ENCODE measurements around the gene TRNT1.

The TRNT1 gene

DNA sequence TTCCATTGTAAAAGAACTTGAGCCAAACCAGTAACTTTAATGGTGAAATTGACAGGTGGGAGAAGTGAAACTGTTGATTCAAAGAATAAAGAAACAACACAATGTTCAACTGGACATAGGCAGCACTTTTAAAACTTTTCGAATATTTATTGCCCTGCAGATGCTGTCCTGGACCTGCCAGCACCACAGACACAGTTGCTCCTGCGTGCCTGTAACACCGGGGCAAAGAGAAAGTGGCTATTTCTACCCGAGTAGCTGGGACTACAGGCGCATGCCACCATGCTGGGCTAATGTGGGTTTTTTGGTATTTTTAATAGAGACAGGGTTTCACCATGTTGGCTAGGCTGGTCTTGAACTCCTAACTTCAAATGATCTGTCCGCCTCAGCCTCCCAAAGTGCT is 24.0 kb upstream of the TRNT1 start:
- H3K9me3 ChIP-seq (ENCODE audit: low read length): no peaks in the 10 kb centered on the region
- no peak overlapping the region for H2AFZ ChIP-seq (ENCODE audit: low read depth, low read length)
- no peaks in the 10 kb centered on the region for H3K4me1 ChIP-seq (ENCODE audit: insufficient read depth, low read length)
- peaks cover 4% of the 10 kb centered on the region for H3K27me3 ChIP-seq (ENCODE audit: insufficient read depth, low read length)
- no peaks in the 10 kb centered on the region for H3K36me3 ChIP-seq (ENCODE audit: insufficient read depth, low read length)
- H3K4me3 ChIP-seq (ENCODE audit: low read length): no peak overlapping the region

DNA sequence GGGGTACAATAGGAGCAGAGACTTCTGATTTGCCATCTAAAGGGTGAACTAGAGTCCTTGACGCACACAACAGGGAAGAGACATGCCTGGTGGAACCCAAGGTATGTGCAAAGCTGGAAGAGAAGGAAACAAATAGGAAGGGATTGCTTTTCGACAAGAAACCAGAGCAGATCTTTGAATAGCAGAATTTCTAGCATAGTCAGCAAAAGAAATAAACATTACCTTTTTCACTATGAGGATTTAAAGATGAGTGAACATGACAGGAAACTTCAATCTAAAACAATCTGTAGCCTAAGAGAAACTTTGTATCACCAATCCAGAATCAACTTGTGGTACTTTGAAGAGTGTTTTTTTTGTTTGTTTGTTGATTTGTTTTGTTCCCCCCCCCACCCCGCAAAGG is 21.5 kb upstream of the TRNT1 start:
- H3K27me3 ChIP-seq (ENCODE audit: insufficient read depth, low read length): peaks cover 6% of the 10 kb centered on the region
- no peaks in the 10 kb centered on the region for H3K36me3 ChIP-seq (ENCODE audit: insufficient read depth, low read length)
- no peaks in the 10 kb centered on the region for H3K4me1 ChIP-seq (ENCODE audit: insufficient read depth, low read length)
- no peak overlapping the region for H2AFZ ChIP-seq (ENCODE audit: low read depth, low read length)
- no peaks in the 10 kb centered on the region for H3K9me3 ChIP-seq (ENCODE audit: low read length)
- H3K4me3 ChIP-seq (ENCODE audit: low read length): no peak overlapping the region

DNA sequence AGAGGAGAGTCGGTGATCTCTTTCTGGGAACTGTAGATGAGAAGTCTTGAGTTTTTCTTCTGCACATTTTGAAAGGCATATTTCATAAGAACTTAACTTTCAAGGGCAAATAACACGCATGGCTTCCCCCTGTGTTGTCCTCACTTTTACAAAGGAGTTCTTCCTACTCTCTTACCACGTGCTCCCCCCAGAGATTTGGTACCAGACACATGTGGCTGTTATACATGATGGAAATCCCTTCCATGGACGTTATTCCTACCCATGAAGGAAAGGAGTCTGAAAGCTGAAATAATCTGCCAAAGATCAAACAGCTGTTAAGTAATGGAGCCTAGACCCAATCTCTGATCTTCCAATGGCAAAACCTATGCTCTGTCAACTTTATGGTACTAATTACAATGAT is 20.9 kb upstream of the TRNT1 start:
- Histone ChIP-seq H3K27me3 (ENCODE audit: insufficient read depth, low read length) (peaks cover 6% of the 10 kb centered on the region), H2AFZ (ENCODE audit: low read depth, low read length) (no peak overlapping the region), H3K4me1 (ENCODE audit: insufficient read depth, low read length) (no peaks in the 10 kb centered on the region), H3K4me3 (ENCODE audit: low read length) (no peak overlapping the region), H3K9me3 (ENCODE audit: low read length) (no peaks in the 10 kb centered on the region), H3K36me3 (ENCODE audit: insufficient read depth, low read length) (no peaks in the 10 kb centered on the region)

DNA sequence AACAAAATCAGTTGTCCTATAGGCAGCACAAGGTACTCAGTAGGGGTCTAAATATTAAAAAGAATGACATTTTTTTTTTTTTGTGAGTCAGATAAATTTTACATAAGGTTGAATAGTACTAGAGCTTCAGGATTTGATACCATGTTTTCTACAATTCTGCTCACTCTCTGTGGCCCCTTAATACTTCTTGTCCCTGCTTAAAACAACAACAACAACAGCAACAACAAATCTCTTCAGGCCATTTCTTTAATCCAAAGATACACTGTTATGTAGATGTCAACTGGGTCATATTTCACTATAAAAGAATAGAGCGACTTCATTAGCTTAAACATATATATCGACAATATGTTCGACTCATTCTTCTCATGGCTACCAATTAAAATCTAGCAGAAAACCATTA is 19.6 kb upstream of the TRNT1 start:
- Histone ChIP-seq H3K4me3 (ENCODE audit: low read length) (no peak overlapping the region), H3K27me3 (ENCODE audit: insufficient read depth, low read length) (peaks cover 3% of the 10 kb centered on the region), H3K36me3 (ENCODE audit: insufficient read depth, low read length) (no peaks in the 10 kb centered on the region), H3K4me1 (ENCODE audit: insufficient read depth, low read length) (no peaks in the 10 kb centered on the region), H2AFZ (ENCODE audit: low read depth, low read length) (no peak overlapping the region), H3K9me3 (ENCODE audit: low read length) (no peaks in the 10 kb centered on the region)

DNA sequence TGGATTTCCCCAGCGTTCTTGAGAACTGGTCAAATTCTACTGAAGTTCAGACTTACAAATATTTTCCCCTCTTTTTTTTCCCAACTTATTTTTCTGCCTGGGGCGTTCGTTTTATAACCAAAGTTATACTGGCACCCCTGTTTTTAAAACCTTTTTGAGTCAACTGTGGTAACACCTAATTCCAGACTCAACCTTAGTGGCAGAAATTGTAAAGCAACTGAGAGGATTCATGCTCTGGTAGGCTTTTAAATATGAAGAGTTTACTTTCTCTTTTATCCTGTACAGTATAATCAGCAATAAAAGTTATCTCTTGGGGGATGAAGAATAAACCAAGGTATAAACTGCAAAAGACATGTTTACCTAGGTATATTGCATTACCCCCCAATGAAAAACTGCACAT is 18.9 kb upstream of the TRNT1 start:
- Histone ChIP-seq H3K4me1 (ENCODE audit: insufficient read depth, low read length) (no peaks in the 10 kb centered on the region), H3K36me3 (ENCODE audit: insufficient read depth, low read length) (no peaks in the 10 kb centered on the region), H3K4me3 (ENCODE audit: low read length) (no peak overlapping the region), H2AFZ (ENCODE audit: low read depth, low read length) (no peak overlapping the region), H3K9me3 (ENCODE audit: low read length) (no peaks in the 10 kb centered on the region), H3K27me3 (ENCODE audit: insufficient read depth, low read length) (peaks cover 2% of the 10 kb centered on the region)

DNA sequence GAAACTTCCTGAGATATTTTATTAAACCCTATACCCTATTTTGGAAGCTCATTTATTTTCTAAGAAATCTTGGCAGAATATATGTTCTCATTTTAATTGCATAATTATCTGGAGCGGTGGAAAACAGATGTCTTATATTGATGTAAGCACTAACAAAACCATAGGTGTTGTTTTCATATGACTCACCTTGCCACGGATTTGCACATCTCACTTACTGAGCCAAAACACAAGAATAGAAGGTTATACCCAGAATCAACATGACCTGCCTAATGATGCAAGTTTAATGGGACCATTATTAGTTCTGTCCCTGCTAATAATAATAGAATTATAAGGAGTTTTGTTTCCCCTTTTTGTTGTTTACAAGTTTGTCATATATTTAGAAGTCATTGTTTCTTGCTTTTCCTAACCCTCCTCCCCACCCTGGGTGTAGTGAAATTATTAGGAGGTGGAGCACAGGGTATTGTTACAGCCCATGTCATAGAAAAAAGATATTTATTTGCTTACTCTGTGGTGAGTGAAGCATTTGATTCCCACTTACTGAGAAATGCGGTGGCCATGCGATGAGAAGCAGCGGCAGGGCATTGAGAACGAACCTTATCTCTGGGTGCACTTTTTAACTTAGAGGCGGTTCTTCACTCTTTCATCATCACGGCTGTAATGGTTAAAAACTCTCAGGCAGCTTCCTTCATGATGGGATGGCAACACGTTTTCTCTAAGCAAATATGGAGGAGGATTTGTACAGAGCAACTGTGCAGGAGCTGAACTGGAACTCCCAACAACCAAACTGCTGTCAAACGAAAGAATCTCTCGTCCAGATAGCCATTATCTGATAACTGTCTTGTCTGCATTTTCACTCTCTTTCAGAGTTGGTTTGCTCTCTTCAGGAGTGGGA is 17.1 kb upstream of the TRNT1 start:
- Histone ChIP-seq H3K27me3 (ENCODE audit: insufficient read depth, low read length) (peaks cover 2% of the 10 kb centered on the region), H3K36me3 (ENCODE audit: insufficient read depth, low read length) (no peaks in the 10 kb centered on the region), H2AFZ (ENCODE audit: low read depth, low read length) (no peak overlapping the region), H3K4me3 (ENCODE audit: low read length) (no peak overlapping the region), H3K4me1 (ENCODE audit: insufficient read depth, low read length) (no peaks in the 10 kb centered on the region), H3K9me3 (ENCODE audit: low read length) (no peaks in the 10 kb centered on the region)

DNA sequence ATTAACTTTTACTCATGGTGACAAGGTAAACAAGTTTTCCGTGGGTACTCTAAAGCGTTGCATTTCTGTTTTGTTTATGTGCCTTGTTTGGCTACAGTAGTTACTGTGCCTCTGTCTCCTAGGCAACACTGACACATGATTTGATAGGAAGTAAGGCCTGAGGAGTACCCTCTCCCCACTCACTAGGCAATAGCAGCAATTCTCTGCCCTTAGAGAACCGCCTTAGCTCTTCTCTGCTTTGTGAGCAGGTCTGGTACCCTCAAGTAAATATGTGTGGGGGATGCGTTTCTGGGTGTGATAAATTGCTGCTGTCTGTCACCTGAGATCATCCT is 16.5 kb upstream of the TRNT1 start, which contains the start of gene IL5RA:
Gene IL5RA, minus strand, starts transcription at position 76 of the 332 bp plus-strand sequence. CDS start 5,390 bp downstream, outside the sequence.
- H3K4me1 ChIP-seq (ENCODE audit: insufficient read depth, low read length): no peaks in the 10 kb centered on the region
- H3K4me3 ChIP-seq (ENCODE audit: low read length): no peak within 1 kb of the TSS
- H3K9me3 ChIP-seq (ENCODE audit: low read length): no peaks in the 10 kb centered on the region
- H3K27me3 ChIP-seq (ENCODE audit: insufficient read depth, low read length): peaks cover 2% of the 10 kb centered on the region
- no peaks in the 10 kb centered on the region for H3K36me3 ChIP-seq (ENCODE audit: insufficient read depth, low read length)
- no peak within 1 kb of the TSS for H2AFZ ChIP-seq (ENCODE audit: low read depth, low read length)

DNA sequence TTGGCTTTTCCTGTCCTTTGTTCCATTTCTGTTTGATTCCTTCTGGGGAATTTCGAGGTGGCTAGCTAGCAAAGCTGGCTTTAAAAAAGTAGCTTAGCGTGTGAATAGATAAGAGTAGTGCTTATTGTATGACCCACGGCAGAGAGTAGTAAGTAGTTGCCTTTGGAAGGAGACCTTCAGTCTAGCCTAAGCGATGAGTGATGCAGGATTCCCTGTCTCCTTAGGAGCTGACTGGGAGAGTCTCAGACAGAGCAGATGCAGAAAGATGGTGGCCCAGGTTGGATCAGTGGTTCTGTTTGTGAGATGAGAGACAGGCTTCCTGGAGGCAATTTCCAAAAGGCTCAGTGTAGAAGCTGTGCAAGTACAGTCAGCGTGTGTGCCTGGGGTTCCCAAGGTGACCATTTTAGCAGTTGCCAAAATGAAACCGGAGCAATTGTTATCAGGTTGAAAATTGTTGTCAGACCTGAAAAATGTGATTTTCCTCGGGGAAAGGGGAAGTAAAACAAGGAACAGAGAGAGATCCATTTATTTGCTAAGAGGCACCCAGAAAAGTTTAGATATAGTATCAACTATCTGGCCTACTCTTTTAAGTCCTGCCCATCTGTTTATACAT is 15.9 kb upstream of the TRNT1 start:
- Histone ChIP-seq H3K4me1 (ENCODE audit: insufficient read depth, low read length) (no peaks in the 10 kb centered on the region), H3K9me3 (ENCODE audit: low read length) (no peaks in the 10 kb centered on the region), H3K27me3 (ENCODE audit: insufficient read depth, low read length) (peaks cover 2% of the 10 kb centered on the region), H3K4me3 (ENCODE audit: low read length) (no peak overlapping the region), H2AFZ (ENCODE audit: low read depth, low read length) (no peak overlapping the region), H3K36me3 (ENCODE audit: insufficient read depth, low read length) (no peaks in the 10 kb centered on the region)

DNA sequence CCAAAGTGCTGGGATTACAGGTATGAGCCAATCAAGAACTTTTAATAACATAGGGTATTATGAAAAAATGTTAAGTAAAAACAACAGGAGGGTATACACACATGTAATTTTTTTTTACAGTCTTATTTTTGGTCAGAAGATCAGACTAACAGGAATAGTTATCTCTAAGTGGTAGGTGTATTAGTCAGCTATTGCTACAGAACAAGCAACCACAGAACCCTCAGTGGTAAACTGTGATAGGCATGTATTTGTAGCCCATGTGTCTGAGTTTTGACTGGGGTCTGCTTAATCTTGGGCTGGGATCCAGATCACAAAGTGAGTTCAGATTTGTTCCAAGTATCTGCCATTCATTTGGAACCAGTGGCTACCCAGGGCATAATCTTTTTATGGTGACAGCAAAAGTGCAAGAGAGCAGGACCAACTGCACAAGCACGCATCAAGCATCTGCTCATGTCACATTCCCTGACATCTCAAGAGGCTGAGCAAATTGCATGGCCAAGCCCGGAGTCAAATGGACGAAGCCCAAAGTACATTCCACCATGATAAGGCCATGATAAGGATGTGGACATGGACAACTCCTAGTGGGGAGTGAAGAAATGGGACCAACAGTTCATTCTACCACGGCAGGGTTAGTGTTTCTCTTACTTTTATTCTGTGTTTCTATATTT is 13.6 kb upstream of the TRNT1 start:
- Histone ChIP-seq H3K9me3 (ENCODE audit: low read length) (no peaks in the 10 kb centered on the region), H3K4me1 (ENCODE audit: insufficient read depth, low read length) (no peaks in the 10 kb centered on the region), H3K36me3 (ENCODE audit: insufficient read depth, low read length) (no peaks in the 10 kb centered on the region), H2AFZ (ENCODE audit: low read depth, low read length) (no peak overlapping the region), H3K4me3 (ENCODE audit: low read length) (no peak overlapping the region), H3K27me3 (ENCODE audit: insufficient read depth, low read length) (peaks cover 2% of the 10 kb centered on the region)

DNA sequence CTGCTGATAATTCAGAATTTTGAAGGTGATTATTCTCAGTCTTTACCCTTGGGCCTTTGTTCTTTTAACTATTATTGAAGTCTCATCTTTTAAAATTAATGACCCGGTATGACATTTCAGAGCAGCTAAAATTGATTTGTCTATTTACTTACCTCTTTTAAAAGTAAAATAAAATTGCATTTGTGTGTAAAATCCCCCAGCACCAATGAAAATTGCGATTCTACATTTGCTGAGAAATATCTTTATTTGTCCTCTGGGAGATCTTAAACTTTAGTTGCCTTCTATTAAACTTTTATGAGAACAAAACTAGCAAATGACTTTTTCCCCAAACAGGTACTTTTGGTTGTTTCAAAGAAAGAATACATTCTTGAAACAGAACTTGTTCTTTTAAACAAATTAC is 9.1 kb upstream of the TRNT1 start:
- Histone ChIP-seq H3K27me3 (ENCODE audit: insufficient read depth, low read length) (no peaks in the 10 kb centered on the region), H3K36me3 (ENCODE audit: insufficient read depth, low read length) (no peaks in the 10 kb centered on the region), H3K4me1 (ENCODE audit: insufficient read depth, low read length) (no peaks in the 10 kb centered on the region), H3K9me3 (ENCODE audit: low read length) (no peaks in the 10 kb centered on the region), H2AFZ (ENCODE audit: low read depth, low read length) (no peak overlapping the region), H3K4me3 (ENCODE audit: low read length) (no peak overlapping the region)

DNA sequence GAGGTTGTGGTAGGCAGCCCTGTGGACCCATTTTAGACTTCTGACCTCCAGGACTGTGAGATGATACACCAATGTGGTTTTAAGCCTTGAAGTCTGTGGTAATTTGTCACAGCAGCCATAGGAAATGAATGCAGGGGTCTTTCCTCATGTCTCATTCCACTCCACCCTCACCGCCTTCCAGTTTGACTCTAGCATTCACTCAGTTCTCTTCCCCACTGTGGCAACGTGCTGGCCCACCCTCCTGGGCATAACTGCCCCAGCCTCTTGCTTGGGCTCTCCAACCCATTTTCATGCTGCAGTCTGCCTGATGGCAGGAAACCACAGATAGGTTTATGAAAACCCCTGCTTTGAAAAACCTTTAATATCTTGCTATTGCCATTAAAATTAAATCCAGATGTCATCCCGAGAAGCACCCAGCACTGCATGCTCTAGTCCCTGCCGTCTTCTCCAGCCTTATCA is 7.3 kb upstream of the TRNT1 start:
- Histone ChIP-seq H3K4me1 (ENCODE audit: insufficient read depth, low read length) (no peaks in the 10 kb centered on the region), H3K4me3 (ENCODE audit: low read length) (no peak overlapping the region), H2AFZ (ENCODE audit: low read depth, low read length) (no peak overlapping the region), H3K27me3 (ENCODE audit: insufficient read depth, low read length) (no peaks in the 10 kb centered on the region), H3K36me3 (ENCODE audit: insufficient read depth, low read length) (no peaks in the 10 kb centered on the region), H3K9me3 (ENCODE audit: low read length) (no peaks in the 10 kb centered on the region)

DNA sequence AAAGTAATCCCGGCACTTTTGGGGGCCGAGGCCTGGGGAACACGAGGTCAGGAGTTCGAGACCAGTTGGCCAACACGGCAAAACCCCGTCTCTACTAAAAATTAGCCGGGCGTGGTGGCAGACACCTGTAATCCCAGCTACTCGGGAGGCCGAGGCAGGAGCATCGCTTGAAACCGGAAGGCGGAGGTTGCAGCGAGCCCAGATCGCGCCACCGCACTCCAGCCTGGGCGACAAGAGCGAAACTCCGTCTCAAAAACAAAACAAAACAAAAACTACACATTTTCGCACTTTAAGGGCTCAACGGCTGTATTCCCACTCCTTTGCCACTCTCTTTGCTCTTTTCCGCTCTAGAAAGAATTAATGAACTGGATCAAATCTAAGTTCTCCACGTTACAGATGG is 763 bp upstream of the TRNT1 start:
- H3K4me3 ChIP-seq (ENCODE audit: low read length): peak overlapping the region; percentile 99

DNA sequence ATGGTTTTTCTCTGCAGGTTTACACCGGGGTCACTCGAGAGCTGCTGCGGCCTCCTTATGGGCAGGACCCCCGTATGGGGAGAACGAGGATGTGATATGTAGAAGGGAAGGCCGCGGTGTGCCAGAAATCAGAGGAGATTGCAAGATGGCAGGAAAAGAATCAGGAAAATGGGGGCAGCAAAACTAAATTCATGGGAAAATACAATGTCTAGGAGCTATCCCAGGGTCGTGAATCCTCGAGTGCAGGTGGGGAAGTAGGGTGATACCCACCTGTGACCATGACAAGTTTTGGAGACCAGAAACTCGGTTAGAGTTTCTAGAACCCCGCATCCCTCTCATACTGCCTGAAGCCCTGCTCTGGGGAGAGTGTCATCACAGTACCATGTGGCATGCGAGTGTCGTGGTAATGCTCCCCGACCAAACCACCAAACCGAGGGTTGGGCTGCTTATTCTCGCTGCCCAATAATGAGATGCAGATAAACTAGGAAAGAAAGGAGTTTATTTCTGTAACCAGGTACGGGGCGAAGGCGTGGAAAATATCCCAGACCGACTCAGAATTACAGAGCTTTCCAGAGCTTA is 781 bp downstream of the TRNT1 start:
- Histone ChIP-seq H2AFZ (ENCODE audit: low read depth, low read length) (peak overlapping the region; percentile 95), H3K4me3 (ENCODE audit: low read length) (peak overlapping the region; percentile 99), H3K36me3 (ENCODE audit: insufficient read depth, low read length) (peaks cover 26% of the 10 kb centered on the region), H3K9me3 (ENCODE audit: low read length) (peaks cover 2% of the 10 kb centered on the region), H3K27me3 (ENCODE audit: insufficient read depth, low read length) (no peaks in the 10 kb centered on the region), H3K4me1 (ENCODE audit: insufficient read depth, low read length) (peaks cover 12% of the 10 kb centered on the region)

More for the DNA sequence above, 763 bp upstream of the TRNT1 start:
- H3K36me3 ChIP-seq (ENCODE audit: insufficient read depth, low read length): peaks cover 23% of the 10 kb centered on the region
- peaks cover 12% of the 10 kb centered on the region for H3K4me1 ChIP-seq (ENCODE audit: insufficient read depth, low read length)
- H3K9me3 ChIP-seq (ENCODE audit: low read length): peaks cover 2% of the 10 kb centered on the region
- no peaks in the 10 kb centered on the region for H3K27me3 ChIP-seq (ENCODE audit: insufficient read depth, low read length)
- H2AFZ ChIP-seq (ENCODE audit: low read depth, low read length): peak overlapping the region; percentile 95
